IMR-90 (cell line): ENCODE data around the gene TXNL4A. TPM values are rescaled to one million over a fixed set of nuclear protein-coding genes. Genes with fewer than 3 reads are reported as not detected.
A peak's percentile ranks its signal among the peaks of the same experiment; 100 is the strongest.

ENCODE experiments used
- ATAC-seq: fragments of 200-7000 bp; cut with Tn5 transposase; 2 replicates; pipeline ENCODE4 v1.9.1; 2020; ENCODE audit warnings: low read depth, mild to moderate bottlenecking, moderate library complexity
- BruUV-seq: library from RNA; stranded (reverse); fragments of 400-500 nt; replicated peaks from 2 replicates; lab custom pipeline; 2021; lab: Mats Ljungman, UMichigan
- CTCF ChIA-PET: fragments of 300-600 bp; formaldehyde crosslinking; extraction: SDS; loops from one replicate; lab custom pipeline; 2021; ENCODE audit warnings: antibody characterized with exemption; lab: Yijun Ruan, JAX
- POLR2A ChIA-PET: fragments of 300-600 bp; sonication (Branson Sonifier 250); formaldehyde crosslinking; loops from one replicate; lab custom pipeline; 2022; ENCODE audit warnings: antibody characterized with exemption; ENCODE audit not compliant: unreplicated experiment; lab: Charles Lee
- DNase-seq: peaks from one replicate; pipeline ENCODE4 v3.0.0; 2013
- H2AFZ ChIP-seq: replicated peaks from 2 replicates; pipeline ENCODE3; 2013; ENCODE audit warnings: low read length, mild to moderate bottlenecking; ENCODE audit not compliant: poor library complexity
- H2AK5ac ChIP-seq: 2 replicates; pipeline ENCODE4 v1.6.1; 2013; ENCODE audit warnings: low read depth, low read length, inconsistent platforms
- H2AK9ac ChIP-seq: replicated peaks from 2 replicates; pipeline ENCODE3; 2013; ENCODE audit warnings: mild to moderate bottlenecking, low read depth, low read length, moderate library complexity; ENCODE audit not compliant: poor library complexity
- H2BK120ac ChIP-seq: 2 replicates; pipeline ENCODE4 v1.6.1; 2013; ENCODE audit warnings: low read depth, low read length, inconsistent platforms
- H2BK15ac ChIP-seq: 3 replicates; pipeline ENCODE4 v1.6.1; 2013; ENCODE audit warnings: low read depth, low read length, inconsistent platforms
- H2BK20ac ChIP-seq: 2 replicates; pipeline ENCODE4 v1.6.1; 2013; ENCODE audit warnings: low read depth, mild to moderate bottlenecking, inconsistent platforms, low read length, moderate library complexity
- H2BK5ac ChIP-seq: 2 replicates; pipeline ENCODE4 v1.6.1; 2013; ENCODE audit warnings: mild to moderate bottlenecking, low read depth, low read length, inconsistent platforms; ENCODE audit not compliant: poor library complexity, severe bottlenecking
- H3K14ac ChIP-seq: replicated peaks from 2 replicates; pipeline ENCODE4 v1.6.1; 2013; ENCODE audit warnings: low read depth, low read length, inconsistent platforms
- H3K18ac ChIP-seq: 2 replicates; pipeline ENCODE4 v1.6.1; 2013; ENCODE audit warnings: low read depth, low read length, control low read depth
- H3K23ac ChIP-seq: 2 replicates; pipeline ENCODE4 v1.6.1; 2013; ENCODE audit warnings: low read depth, low read length, inconsistent platforms
- H3K27ac ChIP-seq: 2 replicates; pipeline ENCODE4 v1.5.1; 2013; ENCODE audit warnings: mild to moderate bottlenecking, control low read depth, low read length; ENCODE audit not compliant: insufficient read depth
- H3K27me3 ChIP-seq: 2 replicates; pipeline ENCODE4 v1.6.1; 2013; ENCODE audit warnings: low read length; ENCODE audit not compliant: control insufficient read depth, insufficient read depth
- H3K36me3 ChIP-seq: 2 replicates; pipeline ENCODE4 v1.6.1; 2013; ENCODE audit warnings: low read length, mixed read lengths; ENCODE audit not compliant: control insufficient read depth, insufficient read depth
- H3K4ac ChIP-seq: 2 replicates; pipeline ENCODE4 v1.6.1; 2013; ENCODE audit warnings: low read depth, low read length, inconsistent platforms
- H3K4me1 ChIP-seq: 2 replicates; pipeline ENCODE4 v1.6.1; 2013; ENCODE audit warnings: low read length, mixed read lengths; ENCODE audit not compliant: control insufficient read depth, insufficient read depth
- H3K4me2 ChIP-seq: 2 replicates; pipeline ENCODE4 v1.6.1; 2013; ENCODE audit warnings: low read depth, mild to moderate bottlenecking, control low read depth, low read length, moderate library complexity
- H3K4me3 ChIP-seq: 2 replicates; pipeline ENCODE4 v1.5.1; 2013; ENCODE audit warnings: low read depth, mild to moderate bottlenecking, control low read depth, low read length, moderate library complexity; ENCODE audit not compliant: insufficient read depth
- H3K56ac ChIP-seq: 2 replicates; pipeline ENCODE4 v1.6.1; 2013; ENCODE audit warnings: low read length, inconsistent platforms; ENCODE audit not compliant: insufficient read depth; ENCODE audit errors: extremely low read depth
- H3K79me1 ChIP-seq, 2 experiments: 2 replicates each; pipeline ENCODE4 v1.6.1; 2013; ENCODE audit warnings: low read length in 2 of 2, inconsistent platforms in 1 of 2, low read depth in 1 of 2
- H3K9ac ChIP-seq: 2 replicates; pipeline ENCODE4 v1.6.1; 2013; ENCODE audit warnings: low read depth, low read length, control low read depth
- H3K9me1 ChIP-seq: 2 replicates; pipeline ENCODE4 v1.6.1; 2013; ENCODE audit warnings: low read length, inconsistent platforms; ENCODE audit not compliant: insufficient read depth
- H3K9me3 ChIP-seq: 2 replicates; pipeline ENCODE4 v1.6.1; 2013; ENCODE audit warnings: low read length; ENCODE audit not compliant: control insufficient read depth, insufficient read depth
- H4K20me1 ChIP-seq: 2 replicates; pipeline ENCODE4 v1.6.1; 2013; ENCODE audit warnings: low read length, inconsistent platforms; ENCODE audit not compliant: insufficient read depth
- H4K5ac ChIP-seq: 2 replicates; pipeline ENCODE4 v1.6.1; 2013; ENCODE audit warnings: mild to moderate bottlenecking, low read depth, low read length, control low read depth
- H4K8ac ChIP-seq, 2 experiments: 2 replicates each; pipeline ENCODE4 v1.6.1; 2013; ENCODE audit warnings: low read depth in 2 of 2, low read length in 2 of 2, control low read depth in 1 of 2, inconsistent platforms in 1 of 2
- H4K91ac ChIP-seq: 2 replicates; pipeline ENCODE4 v1.6.1; 2013; ENCODE audit warnings: low read depth, low read length, inconsistent platforms; ENCODE audit not compliant: insufficient read depth
- BHLHE40 ChIP-seq: fragments of 150-350 bp; IDR thresholded peaks from 2 replicates; pipeline ENCODE4 v1.6.1; 2016; ENCODE audit warnings: mild to moderate bottlenecking, low read depth, low read length
- CEBPB ChIP-seq: IDR thresholded peaks from 2 replicates; pipeline ENCODE4 v1.6.1; 2012; ENCODE audit warnings: low read depth, low read length, improper control_type of control experiment
- CHD1 ChIP-seq: IDR thresholded peaks from 2 replicates; pipeline ENCODE4 v1.6.1; 2012; ENCODE audit warnings: low read depth, low read length, improper control_type of control experiment
- CTCF ChIP-seq: conservative IDR thresholded peaks from 2 replicates; pipeline ENCODE4 v1.5.1; 2012; ENCODE audit warnings: mild to moderate bottlenecking, low read depth, low read length, improper control_type of control experiment
- ELK1 ChIP-seq: fragments of 150-350 bp; IDR thresholded peaks from 2 replicates; pipeline ENCODE4 v1.6.1; 2016; ENCODE audit warnings: low read depth, mild to moderate bottlenecking, low read length, moderate library complexity, borderline replicate concordance
- FOS ChIP-seq: fragments of 150-350 bp; IDR thresholded peaks from 2 replicates; pipeline ENCODE4 v1.6.1; 2016; ENCODE audit warnings: low read depth, low read length
- MAFK ChIP-seq: IDR thresholded peaks from 2 replicates; pipeline ENCODE4 v1.6.1; 2012; ENCODE audit warnings: low read depth, low read length, improper control_type of control experiment
- MAZ ChIP-seq: IDR thresholded peaks from 2 replicates; pipeline ENCODE4 v1.6.1; 2012; ENCODE audit warnings: low read depth, mild to moderate bottlenecking, low read length, improper control_type of control experiment, moderate library complexity, borderline replicate concordance
- MXI1 ChIP-seq: IDR thresholded peaks from 2 replicates; pipeline ENCODE4 v1.6.1; 2012; ENCODE audit warnings: low read depth, mild to moderate bottlenecking, low read length, moderate library complexity, borderline replicate concordance
- NFE2L2 ChIP-seq: fragments of 150-350 bp; IDR thresholded peaks from 2 replicates; pipeline ENCODE4 v1.6.1; 2016; ENCODE audit warnings: low read depth, mild to moderate bottlenecking, low read length
- POLR2A ChIP-seq: IDR thresholded peaks from 2 replicates; pipeline ENCODE4 v1.6.1; 2012; ENCODE audit warnings: mild to moderate bottlenecking, low read depth, low read length
- RAD21 ChIP-seq: IDR thresholded peaks from 2 replicates; pipeline ENCODE4 v1.6.1; 2012; ENCODE audit warnings: low read length, improper control_type of control experiment
- RCOR1 ChIP-seq: IDR thresholded peaks from 2 replicates; pipeline ENCODE4 v1.6.1; 2012; ENCODE audit warnings: mild to moderate bottlenecking, low read length, improper control_type of control experiment; ENCODE audit not compliant: insufficient replicate concordance
- RFX5 ChIP-seq: IDR thresholded peaks from 2 replicates; pipeline ENCODE4 v1.8.0; 2012; ENCODE audit warnings: low read depth, mild to moderate bottlenecking, low read length, moderate library complexity
- SMC3 ChIP-seq: fragments of 150-350 bp; IDR thresholded peaks from 2 replicates; pipeline ENCODE4 v1.6.1; 2016; ENCODE audit warnings: low read depth, mild to moderate bottlenecking, antibody characterized with exemption, low read length, moderate library complexity
- USF2 ChIP-seq: fragments of 150-350 bp; IDR thresholded peaks from 2 replicates; pipeline ENCODE4 v1.6.1; 2017; ENCODE audit warnings: mild to moderate bottlenecking, antibody characterized with exemption, low read length, low read depth
- WGBS, 2 experiments: methylation state at CpG; one replicate each; pipeline versions ENCODE4 v1.1.5 to v1.1.7; 2013; ENCODE audit warnings: missing lambda C conversion rate in 2 of 2; ENCODE audit not compliant: insufficient read length in 1 of 2; ENCODE audit errors: extremely low coverage in 2 of 2; 5-methylcytosine and 5-hydroxymethylcytosine counted together
- dilution Hi-C: fragments of 300-500 bp; cut with HindIII; formaldehyde crosslinking; loops from one replicate; pipeline ENCODE4 v1.14.3; 2018; ENCODE audit warnings: low sequenced_read_pairs; ENCODE audit not compliant: unreplicated experiment
- in situ Hi-C: fragments of 300-500 bp; cut with MboI; formaldehyde crosslinking; loops from 3 replicates; pipeline ENCODE4 v1.14.3; 2019; ENCODE audit warnings: low sequenced_read_pairs, inconsistent platforms, mixed read lengths
- intact Hi-C: fragments of 100-400 bp; cut with micrococcal nuclease; formaldehyde crosslinking; loops from 2 replicates; pipeline ENCODE4 v1.10.0; 2022
- polyA plus RNA-seq, 3 experiments: library from polyadenylated mRNA; depleted of rRNA; stranded (reverse); fragments of >200 nt; gene quantifications; 2 replicates each; pipeline ENCODE4 v1.2.3, GENCODE V29; 2012; ENCODE audit warnings: low replicate concordance in 1 of 3
- total RNA-seq: library from RNA; depleted of rRNA; stranded (reverse); fragments of >200 nt; gene quantifications from 2 replicates; pipeline ENCODE4 v1.2.3, GENCODE V29; 2012

Gene TXNL4A
- total and polyA plus RNA-seq, 2 of the 4 experiments (the other 2 are of a cell fraction), result 38.7 to 103 TPM

GRCh38 chr18:79952996-79953559 lies 35.3 kb downstream of the TXNL4A start:
- H2AK9ac ChIP-seq, result peak overlapping the region; percentile 66
- H4K8ac ChIP-seq, result no peak overlapping the region; a peak in 1 of 4 replicates
- ChIA-PET CTCF (no interaction called here), POLR2A (no interaction called here)
- peak overlapping the region; percentile 77; the same call in 1 of the 2 replicates for H3K9ac ChIP-seq
- BruUV-seq, result no TSS peak
- H3K79me1 ChIP-seq, result peaks cover 20 to 41% of the 10 kb centered on the region in 2 experiments
- H3K9me3 ChIP-seq, result no peaks in the 10 kb centered on the region
- ATAC-seq (no peak), DNase-seq (no peak)
- no peak overlapping the region for H3K14ac ChIP-seq
- intact Hi-C loops (loop anchor here (5.0 kb wide), 1 partner anchor 156 kb away; the partner anchor contains the start of gene KCNG2), in situ Hi-C loops (no loop called here), dilution Hi-C loops (no loop called here)
- WGBS, 2 experiments, result 73% methylated on average over 8 of the region's 24 CpGs; no CpG with 5 or more reads in 1 of the 2 experiments
- H3K27me3 ChIP-seq, result no peaks in the 10 kb centered on the region
- peak overlapping the region; percentile 59; the same call in 1 of the 2 replicates for H3K4me3 ChIP-seq
- peaks cover 25% of the 10 kb centered on the region for H4K20me1 ChIP-seq
- H2BK120ac ChIP-seq, result no peak overlapping the region
- H3K4ac ChIP-seq, result peak overlapping the region; percentile 32
- peaks cover 15% of the 10 kb centered on the region for H3K36me3 ChIP-seq
- no peak overlapping the region for H2BK15ac ChIP-seq
- H3K23ac ChIP-seq, result peak overlapping the region; percentile 44; the same call in 1 of the 2 replicates
- 0 out of 2 replicates have a peak overlapping the region, but pooled peaks have one; percentile 48 for H2AK5ac ChIP-seq
- no peak overlapping the region for H4K5ac ChIP-seq
- no peak overlapping the region for H2BK20ac ChIP-seq
- peak overlapping the region; percentile 66 for H2AFZ ChIP-seq
- H2BK5ac ChIP-seq, result no peak overlapping the region
- peak overlapping the region; percentile 94; the same call in 1 of the 2 replicates for H3K4me2 ChIP-seq
- H3K56ac ChIP-seq, result no peak overlapping the region
- H3K27ac ChIP-seq, result no peak overlapping the region
- H3K4me1 ChIP-seq, result peaks cover 8% of the 10 kb centered on the region
- TF ChIP-seq SMC3, result no peak
- no peak for TF ChIP-seq CHD1
- TF ChIP-seq ELK1, result no peak
- no peak for TF ChIP-seq CTCF
- TF ChIP-seq RAD21, result no peak
- no peak for TF ChIP-seq RFX5
- no peak for TF ChIP-seq MXI1
- no peak for TF ChIP-seq NFE2L2
- TF ChIP-seq RCOR1, result no peak
- TF ChIP-seq FOS, result no peak
- TF ChIP-seq BHLHE40, result no peak
- TF ChIP-seq MAFK, result no peak
- TF ChIP-seq CEBPB, result no peak
- no peak for TF ChIP-seq POLR2A
- TF ChIP-seq MAZ, result no peak
- TF ChIP-seq USF2, result no peak
- H4K91ac ChIP-seq, result no peak overlapping the region
- peaks cover 14% of the 10 kb centered on the region for H3K9me1 ChIP-seq
- no peak overlapping the region for H3K18ac ChIP-seq
